Breast epithelium (tissue), 3 donors: ENCODE results near the gene FADS6.

Experiments used
- POLR2A ChIP-seq: fragments of 450-650 bp; IDR thresholded peaks from one replicate; pipeline ENCODE4 v1.6.1; 2016; ENCODE audit warnings: antibody characterized with exemption, mild to moderate bottlenecking, moderate library complexity
- TF ChIP-seq, protein P1 (sequence below), 3 donors: fragments of 450-650 bp; IDR thresholded peaks; one replicate each; pipeline ENCODE4 v1.5.1; 2016 to 2017; ENCODE audit warnings: antibody characterized with exemption in 3 of 3, mild to moderate bottlenecking in 3 of 3, moderate library complexity in 3 of 3

DNA sequence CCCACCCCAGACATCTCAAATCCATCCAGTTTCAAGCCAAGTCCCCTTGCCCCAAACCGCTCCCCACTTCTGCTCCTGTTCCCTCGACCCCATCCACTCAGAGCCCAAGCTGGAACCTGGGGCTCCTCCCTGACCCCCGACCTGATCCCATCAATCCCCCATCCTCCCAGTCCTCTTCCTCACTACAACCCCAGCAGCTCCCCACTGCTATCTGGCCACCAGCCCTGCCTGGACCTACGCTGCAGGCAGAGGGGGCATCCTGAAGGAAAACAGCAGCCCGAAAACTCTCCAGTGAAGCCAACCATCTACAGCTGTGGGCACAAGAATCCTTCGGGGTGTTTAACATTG lies 24.6 kb downstream of the FADS6 start:
- no peak for TF ChIP-seq POLR2A
- TF ChIP-seq, protein P1, sequence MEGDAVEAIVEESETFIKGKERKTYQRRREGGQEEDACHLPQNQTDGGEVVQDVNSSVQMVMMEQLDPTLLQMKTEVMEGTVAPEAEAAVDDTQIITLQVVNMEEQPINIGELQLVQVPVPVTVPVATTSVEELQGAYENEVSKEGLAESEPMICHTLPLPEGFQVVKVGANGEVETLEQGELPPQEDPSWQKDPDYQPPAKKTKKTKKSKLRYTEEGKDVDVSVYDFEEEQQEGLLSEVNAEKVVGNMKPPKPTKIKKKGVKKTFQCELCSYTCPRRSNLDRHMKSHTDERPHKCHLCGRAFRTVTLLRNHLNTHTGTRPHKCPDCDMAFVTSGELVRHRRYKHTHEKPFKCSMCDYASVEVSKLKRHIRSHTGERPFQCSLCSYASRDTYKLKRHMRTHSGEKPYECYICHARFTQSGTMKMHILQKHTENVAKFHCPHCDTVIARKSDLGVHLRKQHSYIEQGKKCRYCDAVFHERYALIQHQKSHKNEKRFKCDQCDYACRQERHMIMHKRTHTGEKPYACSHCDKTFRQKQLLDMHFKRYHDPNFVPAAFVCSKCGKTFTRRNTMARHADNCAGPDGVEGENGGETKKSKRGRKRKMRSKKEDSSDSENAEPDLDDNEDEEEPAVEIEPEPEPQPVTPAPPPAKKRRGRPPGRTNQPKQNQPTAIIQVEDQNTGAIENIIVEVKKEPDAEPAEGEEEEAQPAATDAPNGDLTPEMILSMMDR (IDR thresholded peaks at IDR 0.05) = no peak
